Panc1 (cell line): ENCODE measurements around the gene MREG. TPM values are rescaled to one million over a fixed set of nuclear protein-coding genes. Genes with fewer than 3 reads are reported as not detected.
"Not testable (repeated sequence)": the region's sequence is repeated elsewhere in the genome, so short reads cannot be mapped to it uniquely, and the experiment has no call there.

Experiments used
- ATAC-seq: fragments of 200-7000 bp; cut with Tn5 transposase; 2 replicates; pipeline ENCODE4 v1.9.1; 2020; ENCODE audit warnings: mild to moderate bottlenecking, moderate library complexity
- BruUV-seq: library from RNA; stranded (reverse); fragments of 400-500 nt; replicated peaks from 2 replicates; lab custom pipeline; 2021; lab: Mats Ljungman, UMichigan
- CTCF ChIA-PET: fragments of 300-600 bp; sonication (Branson Sonifier 250); formaldehyde crosslinking; loops from one replicate; lab custom pipeline; 2022; ENCODE audit warnings: antibody characterized with exemption; lab: Charles Lee
- POLR2A ChIA-PET: fragments of 300-600 bp; sonication (Branson Sonifier 250); formaldehyde crosslinking; loops from one replicate; lab custom pipeline; 2022; ENCODE audit warnings: antibody characterized with exemption; lab: Charles Lee
- DNase-seq: peaks from one replicate; pipeline ENCODE4 v3.0.0-alpha.2; 2010; ENCODE audit warnings: low read depth, low spot score
- H3K27ac ChIP-seq: 2 replicates; pipeline ENCODE4 v1.5.1; 2011; ENCODE audit warnings: mild to moderate bottlenecking, low read length, inconsistent platforms
- H3K27me3 ChIP-seq: fragments of 200-500 bp; sonication (Bioruptor generic); 2 replicates; pipeline ENCODE4 v1.6.0; 2014; ENCODE audit warnings: low read length, inconsistent platforms; ENCODE audit not compliant: control insufficient read depth, insufficient read depth
- H3K36me3 ChIP-seq: fragments of 200-500 bp; sonication (Bioruptor generic); 2 replicates; pipeline ENCODE4 v1.5.1; 2014; ENCODE audit warnings: inconsistent platforms, mild to moderate bottlenecking, low read length, moderate library complexity; ENCODE audit not compliant: control insufficient read depth, insufficient read depth
- H3K4me1 ChIP-seq: 2 replicates; pipeline ENCODE4 v1.5.1; 2011; ENCODE audit warnings: inconsistent platforms, mild to moderate bottlenecking, low read length, moderate library complexity; ENCODE audit not compliant: control insufficient read depth, insufficient read depth
- H3K4me3 ChIP-seq, 2 experiments: 2 replicates each; pipeline ENCODE4 v1.5.1; 2011 to 2012; ENCODE audit warnings: low read depth in 2 of 2, low read length in 2 of 2, mild to moderate bottlenecking in 2 of 2, inconsistent platforms in 1 of 2, moderate library complexity in 1 of 2
- H3K9me3 ChIP-seq: fragments of 200-500 bp; sonication (Bioruptor generic); 2 replicates; pipeline ENCODE4 v1.5.1; 2014; ENCODE audit warnings: low read depth, mild to moderate bottlenecking, inconsistent platforms, low read length, moderate library complexity; ENCODE audit not compliant: control insufficient read depth, insufficient read depth
- CTCF ChIP-seq: fragments of 450-650 bp; IDR thresholded peaks from 2 replicates; pipeline ENCODE4 v1.5.1; 2017; ENCODE audit warnings: mild to moderate bottlenecking
- POLR2AphosphoS5 ChIP-seq: IDR thresholded peaks from 2 replicates; pipeline ENCODE4 v1.6.1; 2012; ENCODE audit warnings: mild to moderate bottlenecking, low read depth, low read length, moderate library complexity
- REST ChIP-seq, 2 experiments: IDR thresholded peaks; 2 replicates each; pipeline ENCODE4 v1.6.1; 2011 to 2012; ENCODE audit warnings: low read depth in 2 of 2, control low read depth in 1 of 2, low read length in 1 of 2, mild to moderate bottlenecking in 1 of 2, moderate library complexity in 1 of 2; ENCODE audit not compliant: insufficient read depth in 1 of 2
- SIN3A ChIP-seq: IDR thresholded peaks from 2 replicates; pipeline ENCODE4 v1.6.1; 2012; ENCODE audit warnings: low read depth, mild to moderate bottlenecking, low read length, moderate library complexity, borderline replicate concordance; ENCODE audit not compliant: insufficient read depth
- TCF7L2 ChIP-seq: IDR thresholded peaks from 2 replicates; pipeline ENCODE4 v1.6.1; 2011; ENCODE audit warnings: mild to moderate bottlenecking, low read depth, low read length, inconsistent platforms
- in situ Hi-C: cut with HindIII; loops from 2 replicates; pipeline ENCODE4 v1.10.0; 2016; ENCODE audit warnings: low sequenced_read_pairs, low pct_unique_long_range_greater_than_20kb
- intact Hi-C: fragments of 100-400 bp; cut with micrococcal nuclease; formaldehyde crosslinking; loops from one replicate; pipeline ENCODE4 v1.10.0; 2022; ENCODE audit not compliant: unreplicated experiment
- total RNA-seq: library from RNA; stranded (reverse); gene quantifications from one replicate; pipeline ENCODE4 v1.2.1, GENCODE V29; 2021; ENCODE audit not compliant: unreplicated experiment

The MREG gene
- total RNA-seq, 1 experiment from 2014 or later: 19.2 TPM

GRCh38 chr2:215929602-215930335 is 83.6 kb downstream of the MREG start:
- H3K4me3 ChIP-seq: no peak overlapping the region
- no peaks in the 10 kb centered on the region for H3K4me1 ChIP-seq
- ATAC-seq (no peak), DNase-seq (no peak)
- H3K27ac ChIP-seq: no peak overlapping the region
- intact Hi-C loops: no loop called here
- TF ChIP-seq TCF7L2 (no peak), POLR2AphosphoS5 (no peak), REST (IDR thresholded peaks at IDR 0.05; ENCODE audit: insufficient read depth in 1 of 2, low read depth in 2 of 2, low read length in 1 of 2) (no peak), CTCF (no peak), SIN3A (no peak)
- in situ Hi-C loops: no loop called here
- POLR2A ChIA-PET: no interaction called here
- no TSS peak for BruUV-seq
- CTCF ChIA-PET: no interaction called here
- no peaks in the 10 kb centered on the region for H3K27me3 ChIP-seq
- H3K9me3 ChIP-seq: no peaks in the 10 kb centered on the region
- H3K36me3 ChIP-seq: no peaks in the 10 kb centered on the region

GRCh38 chr2:215928086-215928485 is 85.3 kb downstream of the MREG start:
- ChIA-PET CTCF (no interaction called here), POLR2A (no interaction called here)
- TF ChIP-seq CTCF (no peak), TCF7L2 (no peak), SIN3A (no peak), REST (IDR thresholded peaks at IDR 0.05; ENCODE audit: insufficient read depth in 1 of 2, low read depth in 2 of 2, low read length in 1 of 2) (no peak), POLR2AphosphoS5 (no peak)
- no TSS peak for BruUV-seq
- H3K27me3 ChIP-seq: no peaks in the 10 kb centered on the region
- intact Hi-C loops: no loop called here
- no peak overlapping the region for H3K27ac ChIP-seq
- no peak overlapping the region for H3K4me3 ChIP-seq
- DNase-seq: no peak
- H3K4me1 ChIP-seq: no peaks in the 10 kb centered on the region
- in situ Hi-C loops: no loop called here
- H3K9me3 ChIP-seq: no peaks in the 10 kb centered on the region
- no peak for ATAC-seq
- H3K36me3 ChIP-seq: no peaks in the 10 kb centered on the region

- BruUV-seq, intact Hi-C loops: not testable (repeated sequence)
Observed at GRCh38 chr2:215926992-215927391, 86.4 kb downstream of the MREG start.

More at GRCh38 chr2:215926992-215927391, 86.4 kb downstream of the MREG start:
- CTCF ChIA-PET, DNase-seq, H3K27ac ChIP-seq, H3K36me3 ChIP-seq, ATAC-seq, H3K9me3 ChIP-seq, in situ Hi-C loops, H3K27me3 ChIP-seq, H3K4me3 ChIP-seq, H3K4me1 ChIP-seq, POLR2A ChIA-PET: not testable (repeated sequence)
